Mesodermal cell (in vitro differentiated cells): ENCODE measurements around the gene IDUA.

Source experiments
- H3K27ac ChIP-seq: 2 replicates; pipeline ENCODE4 v1.7.0; 2013; ENCODE audit warnings: mild to moderate bottlenecking, low read depth, low read length, moderate library complexity; ENCODE audit not compliant: severe bottlenecking
- H3K36me3 ChIP-seq: 2 replicates; pipeline ENCODE4 v1.7.1; 2013; ENCODE audit warnings: mild to moderate bottlenecking, low read length, moderate library complexity; ENCODE audit not compliant: control insufficient read depth, insufficient read depth
- H3K4me1 ChIP-seq: one replicate; pipeline ENCODE4 v1.7.1; 2013; ENCODE audit warnings: mild to moderate bottlenecking, low read length; ENCODE audit not compliant: insufficient read depth, control insufficient read depth, poor library complexity, severe bottlenecking
- H3K4me3 ChIP-seq: 2 replicates; pipeline ENCODE4 v1.7.0; 2013; ENCODE audit warnings: low read length, control low read depth, mild to moderate bottlenecking; ENCODE audit not compliant: insufficient read depth, poor library complexity, severe bottlenecking; ENCODE audit errors: extremely low read depth
- H3K9me3 ChIP-seq: 2 replicates; pipeline ENCODE4 v1.7.1; 2013; ENCODE audit warnings: mild to moderate bottlenecking, low read length, moderate library complexity; ENCODE audit not compliant: control insufficient read depth
- WGBS, 2 experiments: methylation state at CpG; one replicate each; pipeline ENCODE4 v1.1.5; 2013; ENCODE audit warnings: missing lambda C conversion rate in 2 of 2; ENCODE audit not compliant: insufficient coverage in 2 of 2; 5-methylcytosine and 5-hydroxymethylcytosine counted together

The IDUA gene

GRCh38 chr4:991451-992296 lies 4.8 kb downstream of the IDUA start:
- no peaks in the 10 kb centered on the region for H3K4me1 ChIP-seq
- H3K36me3 ChIP-seq: no peaks in the 10 kb centered on the region
- no peak overlapping the region for H3K27ac ChIP-seq
- no peak overlapping the region for H3K4me3 ChIP-seq
- H3K9me3 ChIP-seq: no peaks in the 10 kb centered on the region
- WGBS, 2 experiments: 95 to 97% methylated on average over 46 to 49 of the region's 50 CpGs

- no peak overlapping the region for H3K4me3 ChIP-seq
- H3K9me3 ChIP-seq: no peaks in the 10 kb centered on the region
- H3K36me3 ChIP-seq: no peaks in the 10 kb centered on the region
- no peak overlapping the region for H3K27ac ChIP-seq
- H3K4me1 ChIP-seq: no peaks in the 10 kb centered on the region
- WGBS, 2 experiments: 86 to 89% methylated on average over 22 to 25 of the region's 25 CpGs
Observed at GRCh38 chr4:992297-993110, 5.7 kb downstream of the IDUA start.

GRCh38 chr4:993111-994029 lies 6.5 kb downstream of the IDUA start, which contains the start of gene SLC26A1:
Gene SLC26A1 (minus strand): TSS chr4:993404. CDS start chr4:991703, 1,701 bp downstream.
- Histone ChIP-seq H3K36me3 (no peaks in the 10 kb centered on the region), H3K4me3 (no peak within 1 kb of the TSS), H3K27ac (no peak within 1 kb of the TSS), H3K4me1 (no peaks in the 10 kb centered on the region), H3K9me3 (no peaks in the 10 kb centered on the region)
- WGBS, 2 experiments: 89 to 92% methylated on average over 28 to 30 of the region's 37 CpGs

GRCh38 chr4:995311-996026 lies 8.6 kb downstream of the IDUA start:
- Histone ChIP-seq H3K36me3 (no peaks in the 10 kb centered on the region), H3K9me3 (no peaks in the 10 kb centered on the region), H3K4me3 (no peak overlapping the region), H3K4me1 (no peaks in the 10 kb centered on the region), H3K27ac (no peak overlapping the region)
- 86 to 93% methylated on average over 19 to 21 of the region's 23 CpGs for WGBS, 2 experiments

- no peak overlapping the region for H3K4me3 ChIP-seq
- H3K9me3 ChIP-seq: no peaks in the 10 kb centered on the region
- 87 to 88% methylated on average over 14 to 15 of the region's 15 CpGs for WGBS, 2 experiments
Observed at GRCh38 chr4:996030-996996, 9.5 kb downstream of the IDUA start.

DNA sequence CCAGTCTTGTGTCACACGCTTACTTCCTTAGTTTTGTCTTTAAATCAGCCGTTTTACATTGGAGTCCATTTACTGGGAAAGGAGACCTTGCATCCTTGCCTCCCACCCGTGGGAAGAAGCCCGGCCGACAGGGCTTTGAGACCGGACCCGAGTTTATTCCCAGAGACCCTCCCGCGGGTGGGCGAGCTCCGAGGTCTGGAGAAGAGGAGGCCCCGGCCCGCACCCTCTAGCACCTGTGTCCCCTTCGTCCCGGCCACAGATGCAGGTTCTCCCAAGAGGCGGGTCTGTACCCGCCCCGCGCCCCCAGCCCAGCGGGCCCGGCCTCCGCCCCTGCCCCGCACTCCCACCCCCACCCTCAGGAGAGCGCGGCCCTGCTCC lies 10.1 kb downstream of the IDUA start:
- H3K36me3 ChIP-seq: no peaks in the 10 kb centered on the region
- H3K4me3 ChIP-seq: no peak overlapping the region
- no peak overlapping the region for H3K27ac ChIP-seq
- no peaks in the 10 kb centered on the region for H3K9me3 ChIP-seq
- no peaks in the 10 kb centered on the region for H3K4me1 ChIP-seq
- WGBS, 2 experiments: 39 to 69% methylated on average over 2 to 13 of the region's 25 CpGs

More at GRCh38 chr4:996030-996996, 9.5 kb downstream of the IDUA start:
- no peak overlapping the region for H3K27ac ChIP-seq
- H3K36me3 ChIP-seq: no peaks in the 10 kb centered on the region
- H3K4me1 ChIP-seq: no peaks in the 10 kb centered on the region

DNA sequence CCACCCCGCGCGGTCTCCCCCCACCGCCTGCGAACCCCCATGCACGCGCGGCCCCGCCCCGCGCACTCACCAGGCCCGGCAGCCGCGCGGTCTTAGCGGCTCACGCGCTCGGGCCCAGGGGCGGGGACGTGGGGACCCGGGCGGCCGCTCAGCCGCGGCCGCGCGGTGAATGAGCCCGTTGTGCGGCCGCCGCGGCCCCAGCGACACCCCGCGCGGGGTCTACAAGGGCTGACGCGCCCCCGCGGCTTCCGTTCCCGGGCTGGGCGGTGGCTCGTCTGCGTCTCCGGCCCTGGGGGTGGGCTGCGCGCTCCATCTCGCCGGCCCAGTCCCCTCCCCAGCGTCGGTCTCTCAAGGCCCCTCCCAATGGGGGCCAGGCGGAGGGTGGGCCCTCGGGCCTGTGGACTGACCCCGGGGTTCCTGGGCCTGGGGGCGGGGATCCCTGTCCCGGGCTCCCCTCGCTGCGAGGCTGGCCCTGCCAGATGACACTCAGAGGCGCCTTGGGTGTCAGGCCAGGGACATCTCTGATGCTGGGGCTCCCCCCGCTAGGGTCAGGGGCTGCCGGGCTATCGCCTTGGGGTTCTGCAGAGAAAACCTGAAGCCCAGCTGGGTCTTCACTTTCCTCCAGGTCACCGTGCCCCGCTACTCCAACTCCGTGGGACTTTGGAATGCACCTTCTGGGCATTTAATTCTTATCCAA lies 10.7 kb downstream of the IDUA start:
- no peaks in the 10 kb centered on the region for H3K36me3 ChIP-seq
- H3K9me3 ChIP-seq: no peaks in the 10 kb centered on the region
- WGBS, 2 experiments: 6 to 10% methylated on average over 34 to 50 of the region's 68 CpGs
- no peak overlapping the region for H3K27ac ChIP-seq
- H3K4me1 ChIP-seq: no peaks in the 10 kb centered on the region
- H3K4me3 ChIP-seq: peak overlapping the region; percentile 14

DNA sequence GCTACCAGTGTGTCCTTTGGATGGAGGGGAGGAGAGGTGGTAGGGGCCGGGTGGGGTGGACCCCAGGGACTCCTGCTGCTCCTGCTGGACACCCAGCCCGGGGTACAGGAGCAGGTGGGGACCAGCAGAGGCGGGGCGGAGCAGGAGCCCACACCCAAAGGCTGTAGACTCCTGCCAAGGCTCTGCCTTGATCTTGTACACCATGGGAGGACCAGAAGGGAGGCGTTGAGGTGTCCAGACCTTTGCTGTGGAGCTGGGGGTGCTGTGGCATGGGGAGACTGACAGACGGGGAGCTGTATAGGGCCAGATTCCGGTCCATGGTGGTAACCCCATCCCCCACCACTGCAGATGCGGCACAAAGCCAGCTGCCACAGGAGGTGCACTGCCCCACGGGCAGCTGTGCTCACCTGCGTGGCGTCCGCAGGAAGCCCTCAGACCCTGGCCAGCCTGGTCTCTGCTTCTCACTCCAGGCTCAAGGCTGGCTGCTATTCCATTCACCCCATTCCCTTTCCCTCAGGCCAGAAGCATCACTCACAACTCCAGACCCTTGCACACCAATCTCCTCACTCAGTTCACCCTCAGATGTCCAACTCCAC lies 11.3 kb downstream of the IDUA start:
- 76 to 83% methylated on average over 4 to 11 of the region's 12 CpGs for WGBS, 2 experiments
- Histone ChIP-seq H3K36me3 (no peaks in the 10 kb centered on the region), H3K4me1 (no peaks in the 10 kb centered on the region), H3K27ac (no peak overlapping the region), H3K9me3 (no peaks in the 10 kb centered on the region), H3K4me3 (no peak overlapping the region)
